CMK (cell line): ENCODE measurements around the gene LMAN2.
"Not testable (repeated sequence)": the region's sequence is repeated elsewhere in the genome, so short reads cannot be mapped to it uniquely, and the experiment has no call there.

Experiments used
- DNase-seq: peaks from one replicate; pipeline ENCODE4 v3.0.0-alpha.2; 2010; ENCODE audit warnings: low read depth

LMAN2 gene

GRCh38 chr5:177346820-177347219 lies 4.6 kb downstream of the LMAN2 start:
- DNase-seq, result no peak

- no peak for DNase-seq
Observed at GRCh38 chr5:177344891-177345290, 6.6 kb downstream of the LMAN2 start.

- DNase-seq, result no peak
Observed at GRCh38 chr5:177343777-177344176, 7.7 kb downstream of the LMAN2 start.

- not testable (repeated sequence) for DNase-seq
Observed at GRCh38 chr5:177343000-177343399, 8.5 kb downstream of the LMAN2 start.

GRCh38 chr5:177339107-177339638 lies 12.3 kb downstream of the LMAN2 start:
- no peak for DNase-seq

GRCh38 chr5:177338251-177339106 lies 13.0 kb downstream of the LMAN2 start:
- no peak for DNase-seq

GRCh38 chr5:177336603-177337494 lies 14.6 kb downstream of the LMAN2 start:
- no peak for DNase-seq

GRCh38 chr5:177336112-177336511 lies 15.4 kb downstream of the LMAN2 start:
- no peak for DNase-seq

GRCh38 chr5:177335701-177336065 lies 15.8 kb downstream of the LMAN2 start:
- no peak for DNase-seq

- DNase-seq, result no peak
Observed at GRCh38 chr5:177334781-177335700, 16.4 kb downstream of the LMAN2 start.

GRCh38 chr5:177334155-177334551 lies 17.3 kb downstream of the LMAN2 start:
- DNase-seq, result no peak

GRCh38 chr5:177333420-177334154 lies 17.9 kb downstream of the LMAN2 start:
- DNase-seq, result no peak

- no peak for DNase-seq
Observed at GRCh38 chr5:177332896-177333260, 18.6 kb downstream of the LMAN2 start.

GRCh38 chr5:177332031-177332895 lies 19.2 kb downstream of the LMAN2 start:
- DNase-seq, result no peak

- DNase-seq, result no peak
Observed at GRCh38 chr5:177330991-177331842, 20.3 kb downstream of the LMAN2 start.

GRCh38 chr5:177329883-177330282 lies 21.6 kb downstream of the LMAN2 start:
- no peak for DNase-seq

- no peak for DNase-seq
Observed at GRCh38 chr5:177328545-177329231, 22.8 kb downstream of the LMAN2 start.
